Muscle of leg (tissue), 11 donors: ENCODE results near the gene CDYL. TPM values are rescaled to one million over a fixed set of nuclear protein-coding genes. Genes with fewer than 3 reads are reported as not detected.
"Not testable (repeated sequence)": the region's sequence is repeated elsewhere in the genome, so short reads cannot be mapped to it uniquely, and the experiment has no call there.

ENCODE experiments used
- DNase-seq: peaks from one replicate; pipeline ENCODE4 v3.0.0; 2013
- H3K27ac ChIP-seq: one replicate; pipeline ENCODE4 v1.5.1; 2013; ENCODE audit warnings: mild to moderate bottlenecking, low read length, control low read depth
- H3K27me3 ChIP-seq: one replicate; pipeline ENCODE4 v1.6.1; 2013; ENCODE audit warnings: low read length; ENCODE audit not compliant: control insufficient read depth, insufficient read depth
- H3K36me3 ChIP-seq: one replicate; pipeline ENCODE4 v1.6.1; 2013; ENCODE audit warnings: low read length; ENCODE audit not compliant: control insufficient read depth, insufficient read depth
- H3K4me1 ChIP-seq: one replicate; pipeline ENCODE4 v1.6.1; 2013; ENCODE audit warnings: low read length; ENCODE audit not compliant: control insufficient read depth, insufficient read depth
- H3K4me3 ChIP-seq: one replicate; pipeline ENCODE4 v1.5.1; 2013; ENCODE audit warnings: low read length, control low read depth
- H3K9me3 ChIP-seq: replicated peaks from 2 replicates; pipeline ENCODE4 v1.6.1; 2013; ENCODE audit warnings: low read depth, low read length; ENCODE audit not compliant: control insufficient read depth
- WGBS: methylation state at CpG from one replicate; pipeline ENCODE4 v1.1.5; 2013; ENCODE audit warnings: missing lambda C conversion rate; ENCODE audit not compliant: insufficient coverage; 5-methylcytosine and 5-hydroxymethylcytosine counted together
- polyA plus RNA-seq, 8 donors: library from polyadenylated mRNA; unstranded; fragments of 120-200 nt; gene quantifications; one replicate each; pipeline versions ENCODE4 v1.2.1 to v1.2.3, GENCODE V29; 2013; ENCODE audit warnings: inconsistent platforms in 1 of 8, low replicate concordance in 1 of 8; ENCODE audit not compliant: insufficient read length in 8 of 8, insufficient read depth in 1 of 8
- total RNA-seq: library from RNA; stranded (reverse); fragments of 120-200 nt; gene quantifications from one replicate; pipeline ENCODE4 v1.2.4, GENCODE V29; 2013

Gene CDYL
- total and polyA plus RNA-seq, 9 donors = 15.6 to 75.3 (median 19.9) TPM

- WGBS = no CpG with 5 or more reads among the region's 1 CpG
- no peaks in the 10 kb centered on the region for H3K36me3 ChIP-seq
- DNase-seq = no peak
Measured at GRCh38 chr6:4822476-4822875, 46.3 kb downstream of the CDYL start.

GRCh38 chr6:4828187-4828698 is 52.0 kb downstream of the CDYL start:
- WGBS = no CpG with 5 or more reads among the region's 3 CpGs
- H3K27me3 ChIP-seq = no peaks in the 10 kb centered on the region
- no peaks in the 10 kb centered on the region for H3K36me3 ChIP-seq
- no peak for DNase-seq
- H3K4me1 ChIP-seq = no peaks in the 10 kb centered on the region
- H3K4me3 ChIP-seq = no peak overlapping the region
- H3K9me3 ChIP-seq = peaks cover 31% of the 10 kb centered on the region
- H3K27ac ChIP-seq = no peak overlapping the region

More at GRCh38 chr6:4822476-4822875, 46.3 kb downstream of the CDYL start:
- Histone ChIP-seq H3K27me3 (no peaks in the 10 kb centered on the region), H3K4me3 (no peak overlapping the region), H3K27ac (no peak overlapping the region), H3K9me3 (peaks cover 5% of the 10 kb centered on the region), H3K4me1 (peaks cover 4% of the 10 kb centered on the region)

- no peak for DNase-seq
- H3K27me3 ChIP-seq = no peaks in the 10 kb centered on the region
- H3K4me1 ChIP-seq = no peaks in the 10 kb centered on the region
- no peak overlapping the region for H3K27ac ChIP-seq
- peaks cover 29% of the 10 kb centered on the region for H3K9me3 ChIP-seq
- H3K4me3 ChIP-seq = no peak overlapping the region
- H3K36me3 ChIP-seq = no peaks in the 10 kb centered on the region
Measured at GRCh38 chr6:4829089-4829488, 52.9 kb downstream of the CDYL start.

- DNase-seq, H3K4me1 ChIP-seq, H3K27me3 ChIP-seq, H3K36me3 ChIP-seq, H3K4me3 ChIP-seq, H3K27ac ChIP-seq, H3K9me3 ChIP-seq: not testable (repeated sequence)
- WGBS = 97% methylated on average over 11 of the region's 13 CpGs
Measured at GRCh38 chr6:4835540-4835939, 59.3 kb downstream of the CDYL start.

- H3K9me3 ChIP-seq = peaks cover 35% of the 10 kb centered on the region
- DNase-seq = no peak
- WGBS = no CpG with 5 or more reads among the region's 3 CpGs
- H3K4me1 ChIP-seq = no peaks in the 10 kb centered on the region
- no peak overlapping the region for H3K27ac ChIP-seq
- H3K36me3 ChIP-seq = no peaks in the 10 kb centered on the region
- H3K27me3 ChIP-seq = no peaks in the 10 kb centered on the region
- no peak overlapping the region for H3K4me3 ChIP-seq
Measured at GRCh38 chr6:4840169-4840568, 64.0 kb downstream of the CDYL start.

- peaks cover 43% of the 10 kb centered on the region for H3K9me3 ChIP-seq
Measured at GRCh38 chr6:4844108-4844507, 67.9 kb downstream of the CDYL start.

GRCh38 chr6:4846387-4846786 is 70.2 kb downstream of the CDYL start:
- no peaks in the 10 kb centered on the region for H3K4me1 ChIP-seq
- peaks cover 40% of the 10 kb centered on the region for H3K9me3 ChIP-seq
- H3K27me3 ChIP-seq = no peaks in the 10 kb centered on the region
- WGBS = no CpG with 5 or more reads among the region's 2 CpGs
- no peaks in the 10 kb centered on the region for H3K36me3 ChIP-seq
- H3K4me3 ChIP-seq = no peak overlapping the region
- no peak overlapping the region for H3K27ac ChIP-seq
- no peak for DNase-seq

More at GRCh38 chr6:4844108-4844507, 67.9 kb downstream of the CDYL start:
- no peaks in the 10 kb centered on the region for H3K36me3 ChIP-seq
- no peak overlapping the region for H3K27ac ChIP-seq
- DNase-seq = no peak
- no peaks in the 10 kb centered on the region for H3K4me1 ChIP-seq
- no peak overlapping the region for H3K4me3 ChIP-seq
- H3K27me3 ChIP-seq = no peaks in the 10 kb centered on the region
- WGBS = 95% methylated on average over 4 of the region's 7 CpGs

GRCh38 chr6:4848382-4849068 is 72.3 kb downstream of the CDYL start:
- H3K9me3 ChIP-seq = peaks cover 28% of the 10 kb centered on the region
- no peak overlapping the region for H3K4me3 ChIP-seq
- H3K27me3 ChIP-seq = no peaks in the 10 kb centered on the region
- no peak overlapping the region for H3K27ac ChIP-seq
- 55% methylated on average over 6 of the region's 7 CpGs for WGBS
- DNase-seq = peak; percentile 16
- no peaks in the 10 kb centered on the region for H3K36me3 ChIP-seq
- no peaks in the 10 kb centered on the region for H3K4me1 ChIP-seq

- WGBS = no CpG with 5 or more reads among the region's 4 CpGs
- Histone ChIP-seq H3K27me3 (no peaks in the 10 kb centered on the region), H3K36me3 (no peaks in the 10 kb centered on the region), H3K4me1 (no peaks in the 10 kb centered on the region), H3K9me3 (peaks cover 19% of the 10 kb centered on the region), H3K27ac (no peak overlapping the region), H3K4me3 (no peak overlapping the region)
- DNase-seq = no peak
Measured at GRCh38 chr6:4849226-4850022, 73.2 kb downstream of the CDYL start.

GRCh38 chr6:4851035-4851434 is 74.8 kb downstream of the CDYL start:
- Histone ChIP-seq H3K27me3 (no peaks in the 10 kb centered on the region), H3K4me1 (no peaks in the 10 kb centered on the region), H3K27ac (no peak overlapping the region), H3K36me3 (no peaks in the 10 kb centered on the region), H3K9me3 (peaks cover 6% of the 10 kb centered on the region), H3K4me3 (no peak overlapping the region)
- no peak for DNase-seq
- 83% methylated on average over 3 of the region's 4 CpGs for WGBS
